Femur (tissue), 1 donor: Measurements from ENCODE around the gene TAF11L13.
"Not testable (repeated sequence)": the region's sequence is repeated elsewhere in the genome, so short reads cannot be mapped to it uniquely, and the experiment has no call there.

Source experiments
- DNase-seq: peaks from one replicate; pipeline ENCODE4 v3.0.0-alpha.2; 2017

The TAF11L13 gene

DNA sequence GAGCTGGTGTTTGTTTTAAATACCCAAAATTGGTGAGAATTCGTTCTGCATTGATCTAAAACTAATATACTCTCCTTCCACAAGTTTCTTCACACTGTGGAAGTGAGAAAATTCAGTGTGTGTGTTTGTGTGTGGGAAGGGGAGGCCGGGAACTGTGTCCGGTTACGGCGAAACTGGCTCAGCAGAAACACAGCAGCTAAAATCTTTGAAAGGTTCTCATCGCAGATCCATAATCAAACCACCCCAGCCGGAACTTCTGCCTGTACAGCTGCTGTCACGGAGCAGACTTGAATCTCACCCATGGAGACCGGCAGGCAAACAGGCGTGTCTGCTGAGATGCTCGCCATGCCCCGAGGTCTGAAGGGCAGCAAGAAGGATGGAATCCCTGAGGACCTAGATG lies at the start of gene TAF11L13:
Gene TAF11L13 (plus strand): TSS at position 301 of the 400 bp plus-strand sequence.
- not testable (repeated sequence) for DNase-seq

DNA sequence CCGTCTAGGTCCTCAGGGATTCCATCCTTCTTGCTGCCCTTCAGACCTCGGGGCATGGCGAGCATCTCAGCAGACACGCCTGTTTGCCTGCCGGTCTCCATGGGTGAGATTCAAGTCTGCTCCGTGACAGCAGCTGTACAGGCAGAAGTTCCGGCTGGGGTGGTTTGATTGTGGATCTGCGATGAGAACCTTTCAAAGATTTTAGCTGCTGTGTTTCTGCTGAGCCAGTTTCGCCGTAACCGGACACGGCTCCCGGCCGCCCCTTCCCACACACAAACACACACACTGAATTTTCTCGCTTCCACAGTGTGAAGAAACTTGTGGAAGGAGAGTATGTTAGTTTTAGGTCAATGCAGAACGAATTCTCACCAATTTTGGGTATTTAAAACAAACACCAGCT lies 46.2 kb upstream of the TAF11L13 start, which contains the start of gene TAF11L7:
Gene TAF11L7 (minus strand): TSS at position 101 of the 400 bp plus-strand sequence.
- DNase-seq, result not testable (repeated sequence)

DNA sequence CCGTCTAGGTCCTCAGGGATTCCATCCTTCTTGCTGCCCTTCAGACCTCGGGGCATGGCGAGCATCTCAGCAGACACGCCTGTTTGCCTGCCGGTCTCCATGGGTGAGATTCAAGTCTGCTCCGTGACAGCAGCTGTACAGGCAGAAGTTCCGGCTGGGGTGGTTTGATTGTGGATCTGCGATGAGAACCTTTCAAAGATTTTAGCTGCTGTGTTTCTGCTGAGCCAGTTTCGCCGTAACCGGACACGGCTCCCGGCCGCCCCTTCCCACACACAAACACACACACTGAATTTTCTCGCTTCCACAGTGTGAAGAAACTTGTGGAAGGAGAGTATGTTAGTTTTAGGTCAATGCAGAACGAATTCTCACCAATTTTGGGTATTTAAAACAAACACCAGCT lies 41.0 kb upstream of the TAF11L13 start, which contains the start of gene TAF11L8:
Gene TAF11L8 (minus strand): TSS at position 101 of the 400 bp plus-strand sequence.
- DNase-seq, result not testable (repeated sequence)

DNA sequence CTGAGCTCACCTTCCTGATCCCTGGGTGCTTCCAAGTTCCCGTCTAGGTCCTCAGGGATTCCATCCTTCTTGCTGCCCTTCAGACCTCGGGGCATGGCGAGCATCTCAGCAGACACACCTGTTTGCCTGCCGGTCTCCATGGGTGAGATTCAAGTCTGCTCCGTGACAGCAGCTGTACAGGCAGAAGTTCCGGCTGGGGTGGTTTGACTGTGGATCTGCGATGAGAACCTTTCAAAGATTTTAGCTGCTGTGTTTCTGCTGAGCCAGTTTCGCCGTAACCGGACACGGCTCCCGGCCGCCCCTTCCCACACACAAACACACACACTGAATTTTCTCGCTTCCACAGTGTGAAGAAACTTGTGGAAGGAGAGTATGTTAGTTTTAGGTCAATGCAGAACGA lies 37.6 kb upstream of the TAF11L13 start, which contains the start of gene TAF11L9:
Gene TAF11L9 (minus strand): TSS at position 140 of the 400 bp plus-strand sequence.
- DNase-seq, result not testable (repeated sequence)

DNA sequence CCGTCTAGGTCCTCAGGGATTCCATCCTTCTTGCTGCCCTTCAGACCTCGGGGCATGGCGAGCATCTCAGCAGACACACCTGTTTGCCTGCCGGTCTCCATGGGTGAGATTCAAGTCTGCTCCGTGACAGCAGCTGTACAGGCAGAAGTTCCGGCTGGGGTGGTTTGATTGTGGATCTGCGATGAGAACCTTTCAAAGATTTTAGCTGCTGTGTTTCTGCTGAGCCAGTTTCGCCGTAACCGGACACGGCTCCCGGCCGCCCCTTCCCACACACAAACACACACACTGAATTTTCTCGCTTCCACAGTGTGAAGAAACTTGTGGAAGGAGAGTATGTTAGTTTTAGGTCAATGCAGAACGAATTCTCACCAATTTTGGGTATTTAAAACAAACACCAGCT lies 34.2 kb upstream of the TAF11L13 start, which contains the start of gene TAF11L10:
Gene TAF11L10 (minus strand): TSS at position 101 of the 400 bp plus-strand sequence.
- not testable (repeated sequence) for DNase-seq

DNA sequence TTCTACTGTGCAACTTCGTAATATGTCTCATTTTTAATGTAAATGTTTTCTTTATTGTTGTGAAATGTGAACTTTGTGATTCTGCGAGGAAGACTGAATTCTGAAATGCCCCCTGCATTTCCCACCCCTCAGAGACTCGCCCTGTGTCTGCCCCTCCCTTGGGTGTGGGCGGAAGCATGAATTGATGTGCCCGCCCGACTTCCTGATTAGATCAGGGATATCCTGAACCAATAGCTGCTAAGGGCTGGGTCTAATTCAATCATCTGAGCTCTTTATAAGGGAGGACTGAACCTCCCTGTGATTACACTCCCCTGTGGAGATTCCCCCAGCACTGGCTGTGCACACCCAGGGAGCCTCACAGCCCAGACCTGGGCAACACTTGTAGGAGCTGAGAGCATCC lies 28.0 kb upstream of the TAF11L13 start, which contains the start of gene TAF11L11:
Gene TAF11L11 (plus strand): TSS at position 304 of the 400 bp plus-strand sequence.
- not testable (repeated sequence) for DNase-seq

DNA sequence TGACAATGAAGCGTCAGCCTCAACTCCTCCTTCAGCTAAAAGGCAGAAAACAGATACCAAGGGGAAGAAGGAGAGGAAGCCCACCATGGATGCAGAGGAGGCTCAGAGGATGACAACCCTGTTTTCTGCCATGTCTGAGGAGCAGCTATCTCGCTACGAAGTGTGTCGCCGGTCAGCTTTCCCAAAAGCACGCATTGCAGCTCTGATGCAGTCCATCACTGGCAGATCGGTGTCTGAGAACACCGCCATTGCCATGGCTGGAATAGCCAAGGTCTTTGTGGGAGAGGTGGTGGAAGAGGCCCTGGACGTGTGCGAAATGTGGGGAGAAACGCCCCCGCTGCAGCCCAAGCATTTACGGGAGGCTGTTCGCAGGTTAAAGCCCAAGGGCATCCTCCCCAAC lies 26.9 kb upstream of the TAF11L13 start:
- no peak for DNase-seq

DNA sequence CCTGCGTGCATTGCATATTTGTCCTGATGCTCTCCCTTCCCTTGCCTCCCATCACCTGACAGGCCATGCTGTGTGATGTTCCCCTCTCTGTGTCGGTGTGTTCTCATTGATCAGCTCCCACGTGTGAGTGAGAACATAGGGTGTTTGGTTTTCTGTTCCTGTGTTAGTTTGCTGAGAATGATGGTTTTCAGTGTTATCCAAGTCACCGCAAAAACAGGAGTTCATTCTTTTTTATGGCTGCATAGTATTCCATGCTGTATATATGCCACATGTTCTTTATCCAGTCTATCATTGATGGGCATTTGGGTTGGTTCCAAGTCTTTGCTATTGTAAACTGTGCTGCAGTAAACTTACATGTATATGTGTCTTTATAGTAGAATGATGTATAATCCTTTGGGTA lies 24.4 kb upstream of the TAF11L13 start:
- DNase-seq, result not testable (repeated sequence)

DNA sequence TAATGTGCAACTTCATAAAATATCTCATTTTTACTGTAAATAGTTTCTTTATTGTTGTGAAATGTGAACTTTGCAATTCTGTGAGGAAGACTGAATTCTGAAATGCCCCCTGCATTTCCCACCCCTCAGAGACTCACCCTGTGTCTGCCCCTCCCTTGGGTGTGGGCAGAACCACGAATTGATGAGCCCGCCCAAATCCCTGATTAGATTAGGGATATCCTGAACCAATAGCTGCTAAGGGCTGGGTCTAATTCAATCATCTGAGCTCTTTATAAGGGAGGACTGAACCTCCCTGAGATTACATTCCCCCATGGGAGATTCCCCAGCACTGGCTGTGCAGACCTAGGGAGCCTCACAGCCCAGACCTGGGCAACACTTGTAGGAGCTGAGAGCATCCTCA lies 21.8 kb upstream of the TAF11L13 start, which contains the start of gene TAF11L12:
Gene TAF11L12 (plus strand): TSS at position 301 of the 400 bp plus-strand sequence.
- not testable (repeated sequence) for DNase-seq

DNA sequence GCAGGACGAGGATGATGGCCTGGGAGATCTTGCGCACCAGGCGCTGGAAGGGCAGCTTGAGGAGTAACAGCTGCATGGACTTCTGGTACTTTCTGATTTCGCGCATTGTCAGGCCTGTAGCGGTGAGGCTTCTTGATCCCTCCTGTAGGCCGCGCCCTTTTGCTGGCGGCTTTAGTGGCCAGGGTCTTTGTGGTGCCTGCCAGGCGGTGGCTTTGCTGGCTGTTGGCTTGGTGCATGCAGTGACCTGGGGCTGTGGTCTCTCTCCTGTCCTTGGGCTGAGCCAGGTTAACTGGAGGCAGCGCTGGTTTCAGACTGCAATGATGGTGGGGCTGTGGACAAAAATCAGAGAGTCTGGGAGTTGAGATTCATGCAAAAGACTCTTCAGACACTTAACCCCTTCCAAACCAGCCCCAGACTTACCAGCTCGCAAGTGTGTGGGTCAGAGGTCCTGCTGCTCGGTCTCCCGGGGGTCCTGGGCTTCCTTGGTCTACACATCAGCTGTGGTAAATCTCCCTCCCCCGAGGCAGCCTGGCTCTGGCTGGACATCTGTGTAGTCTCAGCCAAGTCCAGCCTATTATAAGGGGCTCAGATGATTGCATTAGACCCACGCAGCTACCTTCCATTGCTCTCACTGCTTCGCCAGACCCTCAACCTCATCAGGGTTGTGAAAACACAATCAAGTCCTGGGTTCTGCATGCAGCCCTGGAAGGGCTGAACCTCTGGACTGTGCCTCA lies 16.8 kb upstream of the TAF11L13 start:
- DNase-seq, result no peak

DNA sequence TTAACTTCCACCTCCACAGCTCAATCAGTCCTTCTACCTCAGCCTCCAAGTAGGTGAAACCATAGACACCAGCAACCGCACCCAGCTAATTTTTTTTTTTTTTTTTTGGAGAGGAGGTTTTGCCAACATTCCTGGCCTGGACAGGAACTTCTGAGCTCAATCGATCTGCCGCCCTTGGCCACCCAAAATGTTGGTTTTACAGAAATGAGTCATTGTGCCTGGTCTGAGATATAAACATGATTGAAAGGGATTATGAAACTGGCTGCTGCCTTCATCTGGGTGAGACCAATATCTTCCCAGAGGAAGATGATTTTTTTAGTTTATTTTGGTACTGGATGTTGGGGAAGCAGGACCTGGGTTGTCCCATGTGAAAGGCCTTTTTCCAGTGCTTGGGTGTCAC lies 12.5 kb upstream of the TAF11L13 start:
- DNase-seq, result no peak

DNA sequence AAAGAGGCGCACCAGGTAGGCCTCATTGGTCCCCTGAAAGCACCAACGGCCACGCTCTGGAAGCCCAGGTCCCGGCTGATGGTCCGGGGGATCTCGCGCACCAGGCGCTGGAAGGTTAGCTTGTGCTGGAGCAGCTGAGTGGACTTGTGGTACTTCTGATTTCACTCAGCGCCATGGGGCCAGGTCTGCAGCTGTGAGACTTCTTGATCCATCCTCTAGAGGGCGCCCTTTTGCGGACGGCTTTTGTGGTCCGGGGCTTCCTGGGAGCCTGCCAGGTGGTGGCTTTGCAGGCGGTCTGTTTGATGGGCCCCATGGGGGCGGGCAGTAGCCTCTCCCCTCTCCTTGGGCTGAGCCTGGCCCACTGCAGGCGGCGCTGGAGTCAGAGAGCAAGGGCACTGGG lies 11.3 kb upstream of the TAF11L13 start:
- no peak for DNase-seq

DNA sequence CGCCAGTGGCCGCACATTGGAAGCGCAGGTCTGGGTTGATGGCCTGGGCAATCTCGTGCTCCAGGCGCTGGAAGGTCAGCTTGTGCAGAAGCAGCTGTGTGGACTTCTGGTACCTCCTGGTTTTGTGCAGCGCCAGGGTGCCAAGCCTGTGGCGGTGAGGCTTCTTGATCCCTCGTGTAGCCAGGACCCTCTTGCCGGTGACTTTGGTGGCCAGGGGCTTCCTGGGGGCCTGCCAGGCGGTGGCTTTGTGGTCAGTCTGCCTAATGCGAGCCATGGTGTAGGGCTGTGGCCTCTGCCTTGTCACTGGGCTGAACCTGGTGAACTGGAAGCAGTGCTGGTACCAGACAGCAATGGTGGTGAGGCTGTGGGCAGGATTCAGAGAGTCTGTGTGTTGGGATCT lies 6.2 kb upstream of the TAF11L13 start:
- DNase-seq, result no peak

DNA sequence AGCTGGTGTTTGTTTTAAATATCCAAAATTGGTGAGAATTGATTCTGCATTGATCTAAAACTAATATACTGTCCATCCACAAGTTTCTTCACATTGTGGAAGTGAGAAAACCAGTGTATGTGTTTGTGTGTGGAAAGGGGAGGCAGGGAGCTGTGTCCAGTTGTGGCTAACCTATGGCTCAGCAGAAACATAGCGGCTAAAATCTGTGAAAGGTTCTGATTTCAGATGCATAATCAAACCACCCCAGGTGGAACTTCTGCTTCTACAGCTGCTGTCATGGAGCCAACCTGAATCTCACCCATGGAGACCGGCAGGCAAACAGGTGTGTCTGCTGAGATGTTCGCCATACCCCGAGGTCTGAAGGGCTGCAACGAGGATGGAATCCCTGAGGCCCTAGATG lies 2.3 kb downstream of the TAF11L13 start, which contains the start of gene TAF11L14:
Gene TAF11L14 (plus strand): TSS at position 301 of the 400 bp plus-strand sequence.
- no peak for DNase-seq

DNA sequence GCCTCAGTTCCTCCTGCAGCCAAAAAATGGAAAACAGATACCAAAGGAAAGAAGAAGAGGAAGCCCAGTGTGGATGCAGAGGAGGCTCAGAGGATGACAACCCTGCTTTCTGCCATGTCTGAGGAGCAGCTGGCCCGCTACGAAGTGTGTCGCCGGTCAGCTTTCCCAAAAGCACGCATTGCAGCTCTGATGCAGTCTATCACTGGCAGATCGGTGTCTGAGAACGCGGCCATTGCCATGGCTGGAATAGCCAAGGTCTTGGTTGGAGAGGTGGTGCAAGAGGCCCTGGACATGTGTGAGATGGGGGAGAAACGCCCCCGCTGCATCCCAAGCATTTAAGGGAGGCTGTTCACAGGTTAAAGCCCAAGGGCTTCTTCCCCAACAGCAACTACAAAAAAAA lies 17.3 kb downstream of the TAF11L13 start:
- DNase-seq, result not testable (repeated sequence)

DNA sequence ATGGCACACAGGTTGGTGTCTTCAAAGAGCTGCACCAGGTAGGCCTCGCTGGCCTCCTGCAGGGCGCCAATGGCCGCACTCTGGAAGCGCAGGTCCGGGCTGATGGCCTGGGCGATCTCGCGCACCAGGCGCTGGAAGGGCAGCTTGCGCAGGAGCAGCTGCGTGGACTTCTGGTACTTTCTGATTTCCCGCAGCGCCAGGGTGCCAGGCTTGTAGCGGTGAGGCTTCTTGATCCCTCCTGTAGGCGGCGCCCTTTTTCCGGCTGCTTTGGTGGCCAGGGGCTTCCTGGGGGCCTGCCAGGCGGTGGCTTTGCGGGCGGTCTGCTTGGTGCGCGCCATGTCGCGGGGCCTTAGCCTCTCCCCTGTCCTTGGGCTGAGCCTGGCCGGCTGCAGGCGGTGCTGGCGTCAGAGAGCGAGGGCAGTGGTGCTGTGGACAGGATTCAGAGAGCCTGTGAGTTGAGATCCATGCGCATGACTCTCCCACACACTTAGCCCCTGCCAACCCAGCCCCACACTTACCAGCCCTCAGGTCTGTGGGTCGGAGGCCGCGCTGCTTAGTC lies 23.4 kb downstream of the TAF11L13 start:
- not testable (repeated sequence) for DNase-seq

DNA sequence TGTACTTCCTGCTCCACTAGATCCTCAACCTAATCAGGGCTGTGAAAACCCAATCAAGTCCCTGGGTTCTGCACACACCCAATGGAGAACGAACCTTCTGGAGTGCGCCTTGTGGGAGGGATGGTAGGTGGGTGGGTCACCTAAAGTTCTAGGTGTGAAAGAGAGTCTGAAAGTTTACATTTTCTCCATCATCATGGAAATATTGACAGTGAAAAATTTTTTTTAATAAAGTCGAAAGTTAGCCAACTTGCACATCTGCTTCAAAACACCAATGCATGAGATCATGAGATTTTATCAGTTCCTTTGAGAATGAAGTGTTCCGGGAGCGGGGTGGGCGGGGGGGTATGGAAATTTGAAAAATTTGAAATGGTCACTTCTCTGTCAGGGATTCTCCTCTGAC lies 24.0 kb downstream of the TAF11L13 start:
- no peak for DNase-seq

DNA sequence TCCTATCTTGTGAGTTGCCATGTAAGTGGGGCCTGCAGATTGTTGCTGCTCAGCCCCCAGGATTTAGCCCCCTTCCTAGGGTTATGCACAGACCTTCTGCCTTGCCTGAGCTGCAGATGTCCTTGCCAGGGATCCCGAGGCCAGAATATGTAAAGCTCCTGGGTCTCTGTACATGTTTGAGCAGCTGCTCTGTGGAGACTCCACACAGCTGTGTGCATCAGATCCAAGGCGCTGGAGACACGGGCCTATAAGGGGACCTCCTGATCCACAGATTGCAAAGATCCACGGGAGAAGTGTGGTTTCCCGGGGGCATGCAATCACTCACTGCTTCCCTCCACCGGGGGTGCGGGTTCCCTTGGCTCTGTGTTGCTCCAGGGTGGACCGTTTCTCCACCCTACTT lies 31.3 kb downstream of the TAF11L13 start:
- no peak for DNase-seq

DNA sequence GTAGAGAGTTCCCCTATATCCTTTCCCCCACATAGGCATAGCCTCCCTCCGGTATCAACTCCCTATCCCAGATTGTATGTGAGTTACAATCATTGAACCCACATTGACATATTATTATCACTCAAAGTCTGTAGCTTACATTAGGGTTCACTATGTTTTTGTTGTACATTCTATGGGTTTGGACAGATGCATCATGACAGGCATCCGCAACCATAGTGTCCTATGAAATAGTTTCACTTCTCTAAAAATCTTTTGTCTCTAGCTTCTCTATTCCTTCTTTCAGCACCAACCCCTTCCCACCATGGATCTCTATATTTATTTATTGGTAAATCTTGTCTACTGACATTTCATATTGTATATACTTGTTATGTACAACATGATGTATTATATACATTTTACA lies 33.9 kb downstream of the TAF11L13 start:
- DNase-seq, result no peak

DNA sequence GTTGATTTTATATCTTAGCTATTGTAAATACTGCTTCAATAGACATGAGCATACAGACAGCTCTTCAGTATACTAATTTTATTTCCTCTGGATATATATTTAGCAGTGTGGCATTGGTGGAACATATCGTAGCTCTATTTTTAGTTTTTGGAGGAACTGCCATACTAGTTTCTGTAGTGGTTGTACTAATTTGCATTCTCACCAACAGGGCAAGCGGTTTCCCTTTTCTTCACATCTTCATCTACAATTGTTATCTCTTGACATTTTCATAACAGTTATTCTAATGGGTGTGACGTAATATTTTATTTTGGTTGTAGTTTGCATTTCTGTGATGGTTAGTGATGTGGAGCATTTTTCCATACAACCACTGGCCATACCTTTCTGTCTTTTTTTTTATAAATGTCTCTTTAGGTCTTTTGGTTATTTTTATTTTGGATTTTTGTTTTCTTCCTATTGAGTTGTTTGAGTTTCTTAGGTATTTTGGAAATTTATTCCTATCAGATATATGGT lies 34.9 kb downstream of the TAF11L13 start:
- DNase-seq, result no peak

DNA sequence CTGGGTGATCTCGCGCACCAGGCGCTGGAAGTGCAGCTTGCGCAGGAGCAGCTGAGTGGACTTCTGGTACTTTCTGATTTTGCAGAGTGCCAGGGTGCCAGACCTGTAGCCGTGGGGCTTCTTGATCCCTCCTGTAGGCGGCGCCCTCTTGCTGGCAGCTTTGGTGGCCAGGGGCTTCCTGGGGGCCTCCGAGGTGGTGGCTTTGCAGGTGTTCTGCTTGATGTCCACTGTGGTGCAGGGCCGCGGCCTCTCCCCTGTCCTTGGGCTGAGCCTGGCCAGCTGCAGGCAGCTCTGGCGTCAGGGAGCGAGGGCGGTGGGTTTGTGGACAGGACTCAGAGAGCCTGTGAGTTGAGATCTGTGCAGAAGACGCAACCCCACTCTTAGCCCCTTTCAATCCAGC lies 38.5 kb downstream of the TAF11L13 start:
- no peak for DNase-seq

DNA sequence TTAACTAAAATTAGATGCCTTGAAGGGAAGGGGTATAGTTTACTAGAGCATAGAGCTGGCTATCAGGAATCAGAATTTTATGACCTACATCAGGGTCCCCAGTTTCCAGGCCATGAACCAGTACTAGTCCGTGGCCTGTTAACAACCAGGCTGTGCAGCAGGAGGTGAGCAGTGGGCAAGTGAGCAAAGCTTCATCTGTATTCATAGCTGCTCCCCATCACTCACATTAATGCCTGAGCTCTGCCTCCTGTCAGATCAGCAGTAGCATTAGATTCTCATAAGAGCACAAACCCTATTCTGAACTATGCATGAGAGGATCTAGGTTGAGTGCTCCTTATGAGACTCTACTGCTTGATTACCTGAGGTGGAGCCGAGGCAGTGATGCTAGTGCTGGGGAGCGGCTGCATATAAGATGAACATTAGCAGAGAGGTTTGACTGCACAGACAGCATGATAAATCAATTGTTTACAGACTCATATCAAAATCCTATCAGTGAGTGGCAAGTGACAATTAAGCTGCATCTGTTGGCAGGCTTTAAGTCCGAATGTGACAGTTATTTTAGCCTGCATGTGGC lies 47.0 kb downstream of the TAF11L13 start:
- DNase-seq, result no peak

DNA sequence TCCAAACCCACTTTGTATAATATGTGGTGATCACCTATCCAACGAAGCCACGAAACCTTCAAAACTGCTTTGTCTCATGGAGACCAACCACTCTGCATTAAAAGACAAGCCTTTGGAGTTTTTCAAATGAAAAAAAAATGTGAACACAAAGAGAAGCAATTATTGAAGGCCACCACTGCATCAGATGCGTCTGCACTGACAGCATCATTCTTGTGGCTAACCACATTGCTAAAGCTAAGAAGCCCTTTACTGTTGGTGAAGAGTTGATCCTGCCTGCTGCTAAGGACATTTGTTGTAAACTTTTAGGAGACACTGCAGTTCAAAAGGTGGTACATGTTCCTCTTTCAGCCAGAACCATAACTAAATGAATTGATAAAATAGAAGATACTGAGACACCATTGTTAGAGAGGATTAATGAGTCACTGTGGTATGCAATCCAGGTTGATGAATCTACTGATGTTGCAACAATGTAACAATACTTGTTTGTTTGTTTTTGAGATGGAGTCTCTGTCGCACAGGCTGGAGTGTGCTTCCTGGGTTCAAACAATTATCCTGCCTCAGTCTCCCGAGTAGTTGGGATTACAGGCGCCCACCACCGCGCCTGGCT lies 47.8 kb downstream of the TAF11L13 start:
- no peak for DNase-seq
